A673 (cell line): ENCODE measurements around the gene MEGF11.

Experiments
- EZH2 ChIP-seq: fragments of 200-600 bp; sonication (generic); IDR thresholded peaks from 2 replicates; pipeline ENCODE4 v1.6.1; 2017; ENCODE audit warnings: borderline replicate concordance, low read depth, mild to moderate bottlenecking, mixed read lengths, antibody characterized with exemption, low read length; ENCODE audit not compliant: poor library complexity, severe bottlenecking
- TF ChIP-seq, protein P1 (sequence below): fragments of 300-800, 200-600 bp; sonication (generic); conservative IDR thresholded peaks from 2 replicates; pipeline ENCODE4 v1.5.1; 2017; ENCODE audit warnings: low read depth, mild to moderate bottlenecking, antibody characterized with exemption, low read length, moderate library complexity, mixed read lengths

GRCh38 chr15:66135664-66136063 is 117.9 kb downstream of the MEGF11 start:
- TF ChIP-seq, protein P1, sequence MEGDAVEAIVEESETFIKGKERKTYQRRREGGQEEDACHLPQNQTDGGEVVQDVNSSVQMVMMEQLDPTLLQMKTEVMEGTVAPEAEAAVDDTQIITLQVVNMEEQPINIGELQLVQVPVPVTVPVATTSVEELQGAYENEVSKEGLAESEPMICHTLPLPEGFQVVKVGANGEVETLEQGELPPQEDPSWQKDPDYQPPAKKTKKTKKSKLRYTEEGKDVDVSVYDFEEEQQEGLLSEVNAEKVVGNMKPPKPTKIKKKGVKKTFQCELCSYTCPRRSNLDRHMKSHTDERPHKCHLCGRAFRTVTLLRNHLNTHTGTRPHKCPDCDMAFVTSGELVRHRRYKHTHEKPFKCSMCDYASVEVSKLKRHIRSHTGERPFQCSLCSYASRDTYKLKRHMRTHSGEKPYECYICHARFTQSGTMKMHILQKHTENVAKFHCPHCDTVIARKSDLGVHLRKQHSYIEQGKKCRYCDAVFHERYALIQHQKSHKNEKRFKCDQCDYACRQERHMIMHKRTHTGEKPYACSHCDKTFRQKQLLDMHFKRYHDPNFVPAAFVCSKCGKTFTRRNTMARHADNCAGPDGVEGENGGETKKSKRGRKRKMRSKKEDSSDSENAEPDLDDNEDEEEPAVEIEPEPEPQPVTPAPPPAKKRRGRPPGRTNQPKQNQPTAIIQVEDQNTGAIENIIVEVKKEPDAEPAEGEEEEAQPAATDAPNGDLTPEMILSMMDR: no peak
- no peak for TF ChIP-seq EZH2
